PC-9 (cell line): Measurements from ENCODE around the gene PRSS22.

ENCODE experiments used
- EZH2 ChIP-seq: fragments of 200-600 bp; sonication (generic); IDR thresholded peaks from 2 replicates; pipeline ENCODE4 v1.8.0; 2017; ENCODE audit warnings: antibody characterized with exemption, low read depth
- TF ChIP-seq, protein P1 (sequence below): fragments of 200-600 bp; sonication (generic); conservative IDR thresholded peaks from 2 replicates; pipeline ENCODE4 v1.6.1; 2017; ENCODE audit warnings: mixed run types, antibody characterized with exemption, mild to moderate bottlenecking, moderate library complexity

DNA sequence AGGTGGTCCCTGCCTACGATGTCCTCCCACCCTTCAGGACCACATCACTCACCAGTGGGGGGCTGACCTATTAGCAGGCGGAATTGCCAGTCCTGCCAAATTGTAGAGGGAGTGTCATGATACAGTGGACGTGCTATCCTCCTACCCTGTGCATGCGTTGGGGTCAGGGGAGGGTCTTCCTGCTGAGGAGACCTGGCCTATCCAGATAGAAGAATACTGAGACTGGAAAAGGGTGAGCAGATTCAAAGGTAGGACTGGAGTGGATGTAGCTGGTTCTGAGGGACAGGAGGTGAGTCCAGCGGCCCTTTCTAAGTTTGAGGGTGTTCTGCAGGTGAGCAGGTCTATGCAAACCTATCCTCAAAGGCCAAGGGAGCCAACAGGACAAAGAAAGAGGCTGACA is 51.7 kb downstream of the PRSS22 start:
- TF ChIP-seq, protein P1, sequence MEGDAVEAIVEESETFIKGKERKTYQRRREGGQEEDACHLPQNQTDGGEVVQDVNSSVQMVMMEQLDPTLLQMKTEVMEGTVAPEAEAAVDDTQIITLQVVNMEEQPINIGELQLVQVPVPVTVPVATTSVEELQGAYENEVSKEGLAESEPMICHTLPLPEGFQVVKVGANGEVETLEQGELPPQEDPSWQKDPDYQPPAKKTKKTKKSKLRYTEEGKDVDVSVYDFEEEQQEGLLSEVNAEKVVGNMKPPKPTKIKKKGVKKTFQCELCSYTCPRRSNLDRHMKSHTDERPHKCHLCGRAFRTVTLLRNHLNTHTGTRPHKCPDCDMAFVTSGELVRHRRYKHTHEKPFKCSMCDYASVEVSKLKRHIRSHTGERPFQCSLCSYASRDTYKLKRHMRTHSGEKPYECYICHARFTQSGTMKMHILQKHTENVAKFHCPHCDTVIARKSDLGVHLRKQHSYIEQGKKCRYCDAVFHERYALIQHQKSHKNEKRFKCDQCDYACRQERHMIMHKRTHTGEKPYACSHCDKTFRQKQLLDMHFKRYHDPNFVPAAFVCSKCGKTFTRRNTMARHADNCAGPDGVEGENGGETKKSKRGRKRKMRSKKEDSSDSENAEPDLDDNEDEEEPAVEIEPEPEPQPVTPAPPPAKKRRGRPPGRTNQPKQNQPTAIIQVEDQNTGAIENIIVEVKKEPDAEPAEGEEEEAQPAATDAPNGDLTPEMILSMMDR, result no peak
- TF ChIP-seq EZH2, result no peak
